ENCODE measurements around the gene TRIP12. TPM values are rescaled to one million over a fixed set of nuclear protein-coding genes. Genes with fewer than 3 reads are reported as not detected.

Gene TRIP12
- total and polyA plus RNA-seq, 2 of the 13 experiments (the other 11 are each of a cell fraction or from before 2014, with no cell fraction given): 72.1 to 153 TPM

DNA sequence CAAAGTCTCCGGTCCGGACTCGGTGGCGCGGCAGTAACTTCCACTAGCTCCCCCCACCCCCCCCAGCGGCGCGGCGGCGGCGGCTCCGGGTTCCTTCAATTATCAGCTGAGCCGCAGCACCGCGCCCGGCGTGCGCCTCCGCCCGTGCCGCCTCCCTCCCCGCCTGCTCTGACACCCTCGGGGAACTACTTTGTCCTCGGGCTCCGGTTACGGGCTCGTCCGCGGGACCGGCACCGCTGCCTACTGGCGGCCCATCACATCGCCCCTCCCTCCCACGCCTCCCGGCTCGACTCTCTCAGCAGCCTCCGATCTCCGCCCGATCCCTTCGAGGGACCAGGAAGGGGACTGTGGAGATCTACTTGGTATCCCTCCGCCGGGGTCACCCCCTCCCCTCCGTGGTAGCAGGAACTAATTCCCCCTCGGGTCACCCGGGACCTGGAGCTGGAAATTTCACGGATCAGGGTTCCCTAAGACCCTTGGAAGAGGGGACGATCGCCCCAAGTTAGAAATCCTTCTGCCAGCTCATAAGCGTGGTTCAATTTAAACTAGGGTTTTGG, at the start of gene TRIP12 (continued):
- TF ChIP-seq CHD4 (IDR thresholded peaks at IDR 0.05; ENCODE audit: borderline replicate concordance, low read length) (peak; percentile 53; the same call in 1 of the 2 replicates), HNF4A (CRISPR knock-in tag; IDR thresholded peaks at IDR 0.05) (peak; percentile 49), TFDP1 (CRISPR knock-in tag; IDR thresholded peaks at IDR 0.05; ENCODE audit: borderline replicate concordance) (peak; percentile 46; the same call in 1 of the 2 replicates), GABPA (IDR thresholded peaks at IDR 0.05; ENCODE audit: low read depth, low read length) (peak; percentile 58), GABPA (CRISPR knock-in tag; IDR thresholded peaks at IDR 0.05; ENCODE audit: low read depth) (peak; percentile 86), ZNF775 (CRISPR knock-in tag; IDR thresholded peaks at IDR 0.05; ENCODE audit: borderline replicate concordance) (no peak), ZSCAN29 (CRISPR knock-in tag; conservative IDR thresholded peaks at IDR 0.05) (peak; percentile 84; the same call in 1 of the 2 replicates), SALL1 (CRISPR knock-in tag; IDR thresholded peaks at IDR 0.05) (peak; percentile 70), NFRKB (IDR thresholded peaks at IDR 0.05) (0 out of 2 replicates have a peak, but pooled peaks have one; percentile 15), PHF20 (CRISPR knock-in tag; IDR thresholded peaks at IDR 0.05) (peak; percentile 71), ZXDC (CRISPR knock-in tag; IDR thresholded peaks at IDR 0.05) (0 out of 2 replicates have a peak, but pooled peaks have one; percentile 68), CREB3 (CRISPR knock-in tag; IDR thresholded peaks at IDR 0.05) (no peak), ZNF275 (CRISPR knock-in tag; IDR thresholded peaks at IDR 0.05; ENCODE audit: borderline replicate concordance) (no peak; the same call in 1 of the 2 replicates), POLR2A (IDR thresholded peaks at IDR 0.05; ENCODE audit: insufficient read depth in 1 of 2, low read depth in 2 of 2, low read length in 2 of 2) (peak in 1 of 2 experiments; percentile 34; a peak in 3 of 4 replicates), HNRNPLL (IDR thresholded peaks at IDR 0.05; ENCODE audit: low read depth, low read length, poor library complexity, severe bottlenecking) (peak; percentile 58), ZNF777 (CRISPR knock-in tag; IDR thresholded peaks at IDR 0.05) (peak; percentile 21; the same call in 1 of the 2 replicates), KDM5B (CRISPR knock-in tag; IDR thresholded peaks at IDR 0.05; ENCODE audit: borderline replicate concordance) (peak; percentile 67), ZNF709 (CRISPR knock-in tag; IDR thresholded peaks at IDR 0.05) (0 out of 2 replicates have a peak, but pooled peaks have one; percentile 20), THRA (CRISPR knock-in tag; IDR thresholded peaks at IDR 0.05; ENCODE audit: borderline replicate concordance) (peak; percentile 11; the same call in 1 of the 2 replicates), ZBTB42 (CRISPR knock-in tag; IDR thresholded peaks at IDR 0.05) (0 out of 2 replicates have a peak, but pooled peaks have one; percentile 4), ZIK1 (CRISPR knock-in tag; IDR thresholded peaks at IDR 0.05; ENCODE audit: borderline replicate concordance, low read depth) (no peak), SRY (CRISPR knock-in tag; IDR thresholded peaks at IDR 0.05) (no peak)
- TF ChIP-seq, protein P1, sequence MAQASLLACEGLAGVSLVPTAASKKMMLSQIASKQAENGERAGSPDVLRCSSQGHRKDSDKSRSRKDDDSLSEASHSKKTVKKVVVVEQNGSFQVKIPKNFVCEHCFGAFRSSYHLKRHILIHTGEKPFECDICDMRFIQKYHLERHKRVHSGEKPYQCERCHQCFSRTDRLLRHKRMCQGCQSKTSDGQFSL (CRISPR knock-in tag; IDR thresholded peaks at IDR 0.05): peak; percentile 92
